ENCODE measurements around the gene ASAP3.
A peak's percentile ranks its signal among the peaks of the same experiment; 100 is the strongest.

Gene ASAP3

GRCh38 chr1:23484253-23485001 is 448 bp upstream of the ASAP3 start:
- H3K9ac ChIP-seq (ENCODE audit: low read length): peak overlapping the region; percentile 74
- H2BK120ac ChIP-seq (ENCODE audit: low read depth, low read length): no peak overlapping the region
- H3K4ac ChIP-seq (ENCODE audit: low read depth, low read length): no peak overlapping the region
- no CpG with 5 or more reads among the region's 54 CpGs for WGBS (ENCODE audit: extremely low coverage, insufficient coverage, low lambda C conversion rate)
- H2BK15ac ChIP-seq (replicated peaks; ENCODE audit: low read depth): no peak overlapping the region
- DNase-seq: peak; percentile 98
- peak overlapping the region; percentile 44 for H4K5ac ChIP-seq (ENCODE audit: low read length)
- H3K27ac ChIP-seq (ENCODE audit: low read depth, low read length): peak overlapping the region; percentile 89
- no peaks in the 10 kb centered on the region for H3K27me3 ChIP-seq (ENCODE audit: insufficient read depth, low read length, poor library complexity)
- H3K23ac ChIP-seq (ENCODE audit: low read length): no peak overlapping the region
- no peak overlapping the region for H2AK5ac ChIP-seq (ENCODE audit: low read length)
- H3K4me3 ChIP-seq (ENCODE audit: low read length): peak overlapping the region; percentile 58
- no peak overlapping the region for H2BK5ac ChIP-seq (ENCODE audit: low read length)
- peaks cover 9% of the 10 kb centered on the region for H3K4me1 ChIP-seq (ENCODE audit: control insufficient read depth, low read depth, low read length)
- H3K56ac ChIP-seq (ENCODE audit: low read length): peak overlapping the region; percentile 93
- no peaks in the 10 kb centered on the region for H3K36me3 ChIP-seq (ENCODE audit: control insufficient read depth, insufficient read depth, low read length)
- peaks cover 21% of the 10 kb centered on the region for H3K79me1 ChIP-seq (ENCODE audit: low read length)
- H3K4me2 ChIP-seq (ENCODE audit: low read length): peak overlapping the region; percentile 66
- H4K8ac ChIP-seq (ENCODE audit: low read depth, low read length): no peak overlapping the region
- H3K79me2 ChIP-seq (ENCODE audit: control insufficient read depth, insufficient read depth, low read length): peaks cover 24% of the 10 kb centered on the region
- H3K18ac ChIP-seq (ENCODE audit: low read length): peak overlapping the region; percentile 24

- Histone ChIP-seq H2BK120ac (ENCODE audit: low read depth, low read length) (no peak overlapping the region), H3K4me2 (ENCODE audit: low read length) (peak overlapping the region; percentile 20), H3K4me1 (ENCODE audit: control insufficient read depth, low read depth, low read length) (peaks cover 9% of the 10 kb centered on the region), H3K18ac (ENCODE audit: low read length) (no peak overlapping the region), H4K5ac (ENCODE audit: low read length) (no peak overlapping the region), H3K79me1 (ENCODE audit: low read length) (peaks cover 30% of the 10 kb centered on the region), H3K36me3 (ENCODE audit: control insufficient read depth, insufficient read depth, low read length) (no peaks in the 10 kb centered on the region), H3K4me3 (ENCODE audit: low read length) (no peak overlapping the region), H3K27ac (ENCODE audit: low read depth, low read length) (no peak overlapping the region), H2BK5ac (ENCODE audit: low read length) (no peak overlapping the region), H3K23ac (ENCODE audit: low read length) (no peak overlapping the region), H2BK15ac (replicated peaks; ENCODE audit: low read depth) (no peak overlapping the region), H3K56ac (ENCODE audit: low read length) (peak overlapping the region; percentile 7), H3K27me3 (ENCODE audit: insufficient read depth, low read length, poor library complexity) (no peaks in the 10 kb centered on the region), H4K8ac (ENCODE audit: low read depth, low read length) (no peak overlapping the region), H3K9ac (ENCODE audit: low read length) (peak overlapping the region; percentile 48), H2AK5ac (ENCODE audit: low read length) (no peak overlapping the region), H3K4ac (ENCODE audit: low read depth, low read length) (no peak overlapping the region), H3K79me2 (ENCODE audit: control insufficient read depth, insufficient read depth, low read length) (peaks cover 36% of the 10 kb centered on the region)
- DNase-seq: no peak
- no CpG with 5 or more reads among the region's 6 CpGs for WGBS (ENCODE audit: extremely low coverage, insufficient coverage, low lambda C conversion rate)
Observed at GRCh38 chr1:23481904-23482303, 2.1 kb downstream of the ASAP3 start.

- H3K18ac ChIP-seq (ENCODE audit: low read length): no peak overlapping the region
- no peak overlapping the region for H2AK5ac ChIP-seq (ENCODE audit: low read length)
- no peaks in the 10 kb centered on the region for H3K36me3 ChIP-seq (ENCODE audit: control insufficient read depth, insufficient read depth, low read length)
- no peak for DNase-seq
- no peak overlapping the region for H2BK5ac ChIP-seq (ENCODE audit: low read length)
- no peak overlapping the region for H4K5ac ChIP-seq (ENCODE audit: low read length)
- no peak overlapping the region for H3K23ac ChIP-seq (ENCODE audit: low read length)
- H3K4me2 ChIP-seq (ENCODE audit: low read length): no peak overlapping the region
- H3K4me1 ChIP-seq (ENCODE audit: control insufficient read depth, low read depth, low read length): peaks cover 9% of the 10 kb centered on the region
- H3K56ac ChIP-seq (ENCODE audit: low read length): no peak overlapping the region
- H3K9ac ChIP-seq (ENCODE audit: low read length): peak overlapping the region; percentile 48
- peaks cover 39% of the 10 kb centered on the region for H3K79me2 ChIP-seq (ENCODE audit: control insufficient read depth, insufficient read depth, low read length)
- no CpG with 5 or more reads among the region's 7 CpGs for WGBS (ENCODE audit: extremely low coverage, insufficient coverage, low lambda C conversion rate)
- no peak overlapping the region for H3K4me3 ChIP-seq (ENCODE audit: low read length)
- no peak overlapping the region for H2BK15ac ChIP-seq (replicated peaks; ENCODE audit: low read depth)
- no peak overlapping the region for H3K4ac ChIP-seq (ENCODE audit: low read depth, low read length)
- H3K27me3 ChIP-seq (ENCODE audit: insufficient read depth, low read length, poor library complexity): no peaks in the 10 kb centered on the region
- H4K8ac ChIP-seq (ENCODE audit: low read depth, low read length): no peak overlapping the region
- H3K79me1 ChIP-seq (ENCODE audit: low read length): peaks cover 33% of the 10 kb centered on the region
- no peak overlapping the region for H2BK120ac ChIP-seq (ENCODE audit: low read depth, low read length)
- no peak overlapping the region for H3K27ac ChIP-seq (ENCODE audit: low read depth, low read length)
Observed at GRCh38 chr1:23481026-23481597, 2.9 kb downstream of the ASAP3 start.

DNA sequence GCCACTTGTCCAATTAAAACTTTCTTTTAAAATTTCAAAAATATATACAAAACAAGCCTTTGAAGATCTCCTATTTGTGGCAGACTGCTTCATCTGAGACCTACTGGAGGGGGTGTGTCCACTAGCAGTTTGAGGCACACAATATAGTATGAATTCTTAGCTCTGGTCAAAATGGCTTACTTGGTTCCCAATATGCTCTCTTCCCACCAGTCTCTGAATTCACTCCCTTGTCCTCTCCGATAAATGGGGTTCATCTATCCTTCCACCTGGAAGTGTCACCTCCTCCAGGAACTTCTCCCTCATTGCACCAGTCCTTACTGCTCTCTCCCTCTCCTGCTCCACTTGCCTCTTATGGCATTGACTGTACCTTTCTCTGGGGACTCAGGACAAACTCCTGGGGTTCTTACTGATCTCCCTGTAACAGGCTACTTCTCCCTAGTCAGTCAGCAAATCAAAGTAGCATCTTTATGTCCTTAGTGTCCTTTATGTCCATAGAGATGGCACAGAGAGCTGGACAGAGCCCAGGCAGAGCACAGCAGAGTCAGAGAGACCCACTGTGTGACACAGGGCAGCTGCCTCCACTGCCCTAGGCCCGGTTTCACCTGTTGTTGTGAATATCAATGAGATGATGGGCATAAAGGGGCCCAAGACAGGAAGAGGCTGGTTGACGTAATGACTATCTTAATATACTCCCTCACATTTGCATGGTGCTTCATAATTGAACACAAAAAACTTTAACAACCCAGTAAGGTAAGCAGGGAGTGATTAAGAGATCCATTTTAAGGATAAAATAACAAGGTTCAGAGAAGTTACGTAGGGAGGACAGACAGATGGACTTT is 3.6 kb downstream of the ASAP3 start:
- Histone ChIP-seq H3K9ac (ENCODE audit: low read length) (peak overlapping the region; percentile 5), H3K4me2 (ENCODE audit: low read length) (no peak overlapping the region), H3K79me2 (ENCODE audit: control insufficient read depth, insufficient read depth, low read length) (peaks cover 42% of the 10 kb centered on the region), H2BK5ac (ENCODE audit: low read length) (no peak overlapping the region), H3K4me1 (ENCODE audit: control insufficient read depth, low read depth, low read length) (peaks cover 9% of the 10 kb centered on the region), H3K4ac (ENCODE audit: low read depth, low read length) (no peak overlapping the region), H3K27me3 (ENCODE audit: insufficient read depth, low read length, poor library complexity) (no peaks in the 10 kb centered on the region), H4K5ac (ENCODE audit: low read length) (no peak overlapping the region), H2BK15ac (replicated peaks; ENCODE audit: low read depth) (no peak overlapping the region), H3K79me1 (ENCODE audit: low read length) (peaks cover 35% of the 10 kb centered on the region), H3K36me3 (ENCODE audit: control insufficient read depth, insufficient read depth, low read length) (no peaks in the 10 kb centered on the region), H4K8ac (ENCODE audit: low read depth, low read length) (no peak overlapping the region), H2BK120ac (ENCODE audit: low read depth, low read length) (no peak overlapping the region), H3K18ac (ENCODE audit: low read length) (no peak overlapping the region), H3K56ac (ENCODE audit: low read length) (no peak overlapping the region), H3K27ac (ENCODE audit: low read depth, low read length) (no peak overlapping the region), H3K23ac (ENCODE audit: low read length) (no peak overlapping the region), H2AK5ac (ENCODE audit: low read length) (no peak overlapping the region), H3K4me3 (ENCODE audit: low read length) (no peak overlapping the region)
- WGBS (ENCODE audit: extremely low coverage, insufficient coverage, low lambda C conversion rate): no CpG with 5 or more reads among the region's 4 CpGs
- no peak for DNase-seq

GRCh38 chr1:23479666-23479941 is 4.4 kb downstream of the ASAP3 start:
- Histone ChIP-seq H3K27me3 (ENCODE audit: insufficient read depth, low read length, poor library complexity) (no peaks in the 10 kb centered on the region), H3K56ac (ENCODE audit: low read length) (no peak overlapping the region), H3K79me2 (ENCODE audit: control insufficient read depth, insufficient read depth, low read length) (peaks cover 48% of the 10 kb centered on the region), H3K23ac (ENCODE audit: low read length) (no peak overlapping the region), H3K4me2 (ENCODE audit: low read length) (no peak overlapping the region), H3K79me1 (ENCODE audit: low read length) (peaks cover 40% of the 10 kb centered on the region), H2BK120ac (ENCODE audit: low read depth, low read length) (no peak overlapping the region), H3K27ac (ENCODE audit: low read depth, low read length) (no peak overlapping the region), H4K5ac (ENCODE audit: low read length) (no peak overlapping the region), H3K4ac (ENCODE audit: low read depth, low read length) (no peak overlapping the region), H3K4me1 (ENCODE audit: control insufficient read depth, low read depth, low read length) (peaks cover 7% of the 10 kb centered on the region), H3K4me3 (ENCODE audit: low read length) (no peak overlapping the region), H3K18ac (ENCODE audit: low read length) (no peak overlapping the region), H4K8ac (ENCODE audit: low read depth, low read length) (no peak overlapping the region), H3K9ac (ENCODE audit: low read length) (no peak overlapping the region), H2BK15ac (replicated peaks; ENCODE audit: low read depth) (no peak overlapping the region), H3K36me3 (ENCODE audit: control insufficient read depth, insufficient read depth, low read length) (no peaks in the 10 kb centered on the region), H2BK5ac (ENCODE audit: low read length) (no peak overlapping the region), H2AK5ac (ENCODE audit: low read length) (no peak overlapping the region)
- no peak for DNase-seq
- no CpG with 5 or more reads among the region's 2 CpGs for WGBS (ENCODE audit: extremely low coverage, insufficient coverage, low lambda C conversion rate)
